Measurements from ENCODE around the gene C13orf46.

DNA sequence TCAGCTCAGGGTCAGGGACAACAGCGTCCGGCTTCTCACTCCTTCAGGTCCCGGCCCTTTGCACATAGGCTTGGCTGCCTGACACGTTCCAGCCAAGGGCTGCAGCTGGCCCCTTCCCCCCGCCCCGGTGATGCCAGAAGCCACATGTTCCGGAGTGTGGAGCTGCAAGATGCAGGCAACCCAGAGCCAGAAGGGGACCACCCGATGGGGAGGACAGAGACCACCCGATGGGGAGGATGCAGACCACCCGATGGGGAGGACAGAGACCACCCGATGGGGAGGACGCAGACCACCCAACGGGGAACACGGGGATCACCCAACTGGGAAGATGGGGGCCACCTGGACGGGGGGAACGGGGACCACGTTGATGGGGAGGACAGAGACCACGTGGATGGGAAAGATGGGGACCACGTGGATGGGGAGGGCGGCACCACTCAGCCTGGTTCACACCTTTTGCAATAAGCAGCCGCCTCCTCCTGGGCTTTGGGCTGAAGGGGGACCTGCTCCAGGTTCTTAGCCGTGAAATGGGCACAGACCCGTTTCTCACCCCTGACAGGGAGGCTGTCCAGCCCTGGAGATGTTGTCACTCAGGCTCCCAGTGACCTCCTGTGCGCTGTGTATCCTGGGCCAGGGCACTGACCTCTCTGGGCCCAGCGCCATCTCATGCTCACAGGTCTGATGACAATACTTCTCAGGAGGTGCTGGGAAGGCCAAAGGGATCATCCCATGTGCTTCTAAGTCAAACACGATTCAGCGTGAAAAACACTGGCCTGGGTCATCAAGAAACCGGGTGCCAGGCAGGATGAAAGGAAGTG is 34.5 kb downstream of the C13orf46 start:
- TF ChIP-seq FOXM1 (IDR thresholded peaks at IDR 0.05; ENCODE audit: borderline replicate concordance) (no peak), NFRKB (IDR thresholded peaks at IDR 0.05) (no peak), TARDBP (IDR thresholded peaks at IDR 0.05) (no peak), FOXK2 (IDR thresholded peaks at IDR 0.05) (no peak), BHLHE40 (IDR thresholded peaks at IDR 0.05; ENCODE audit: borderline replicate concordance) (no peak), SP1 (IDR thresholded peaks at IDR 0.05) (no peak), SUZ12 (IDR thresholded peaks at IDR 0.05) (no peak), ZNF384 (IDR thresholded peaks at IDR 0.05) (no peak), CTBP1 (IDR thresholded peaks at IDR 0.05; ENCODE audit: borderline replicate concordance) (no peak), LEF1 (IDR thresholded peaks at IDR 0.05; ENCODE audit: borderline replicate concordance) (no peak), ELF4 (IDR thresholded peaks at IDR 0.05) (no peak), HDGF (IDR thresholded peaks at IDR 0.05; ENCODE audit: borderline replicate concordance) (no peak), ARNT (IDR thresholded peaks at IDR 0.05) (no peak)

Data from HEK293T (cell line).